Activated CD8-positive, alpha-beta memory T cell treated with anti-CD3 and anti-CD28 coated beads, Interleukin-2, amount 50 U/mL, for 4 hours (primary cell): ENCODE data around the gene DXO.
A peak's percentile ranks its signal among the peaks of the same experiment; 100 is the strongest.
"Not testable (repeated sequence)": the region's sequence is repeated elsewhere in the genome, so short reads cannot be mapped to it uniquely, and the experiment has no call there.

Source experiments
- DNase-seq: peaks from one replicate; pipeline ENCODE4 v3.0.0-alpha.2; 2020

Gene DXO

GRCh38 chr6:31954511-31954910, 17.4 kb downstream of the DXO start:
- DNase-seq: no peak

GRCh38 chr6:31952890-31953289, 19.0 kb downstream of the DXO start:
- no peak for DNase-seq

DNA sequence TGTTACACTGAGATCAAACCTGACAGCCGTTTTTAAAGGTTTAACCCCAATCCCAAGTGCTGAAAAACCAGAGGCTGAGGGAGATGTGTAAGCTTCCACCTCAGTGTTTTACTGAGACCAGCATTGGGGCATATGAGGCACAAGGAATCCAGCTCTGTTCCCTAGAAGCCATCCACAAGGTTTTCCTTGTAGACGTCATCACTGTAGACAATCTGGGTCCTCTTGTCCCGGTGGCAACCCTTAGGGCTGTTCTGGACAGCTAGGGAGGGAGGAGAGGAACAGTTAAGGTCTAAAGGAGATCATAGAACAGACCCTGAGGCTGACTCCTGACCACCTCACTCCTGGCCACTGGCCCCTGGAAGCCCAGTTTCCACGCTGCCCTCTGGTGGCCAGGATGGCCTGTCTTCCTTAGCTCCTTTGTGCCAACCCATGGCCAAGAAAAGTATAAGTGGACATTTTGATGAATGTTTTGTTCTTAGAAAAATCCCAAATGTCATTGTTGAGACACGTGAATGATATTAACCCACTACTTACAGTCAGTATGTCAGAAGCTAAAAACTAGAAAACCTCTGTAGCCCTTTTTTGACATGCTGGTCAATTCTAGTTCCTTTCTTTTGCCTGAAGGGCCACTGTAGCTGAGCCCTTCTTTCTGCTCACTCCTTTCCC, 19.7 kb downstream of the DXO start:
- no peak for DNase-seq

DNA sequence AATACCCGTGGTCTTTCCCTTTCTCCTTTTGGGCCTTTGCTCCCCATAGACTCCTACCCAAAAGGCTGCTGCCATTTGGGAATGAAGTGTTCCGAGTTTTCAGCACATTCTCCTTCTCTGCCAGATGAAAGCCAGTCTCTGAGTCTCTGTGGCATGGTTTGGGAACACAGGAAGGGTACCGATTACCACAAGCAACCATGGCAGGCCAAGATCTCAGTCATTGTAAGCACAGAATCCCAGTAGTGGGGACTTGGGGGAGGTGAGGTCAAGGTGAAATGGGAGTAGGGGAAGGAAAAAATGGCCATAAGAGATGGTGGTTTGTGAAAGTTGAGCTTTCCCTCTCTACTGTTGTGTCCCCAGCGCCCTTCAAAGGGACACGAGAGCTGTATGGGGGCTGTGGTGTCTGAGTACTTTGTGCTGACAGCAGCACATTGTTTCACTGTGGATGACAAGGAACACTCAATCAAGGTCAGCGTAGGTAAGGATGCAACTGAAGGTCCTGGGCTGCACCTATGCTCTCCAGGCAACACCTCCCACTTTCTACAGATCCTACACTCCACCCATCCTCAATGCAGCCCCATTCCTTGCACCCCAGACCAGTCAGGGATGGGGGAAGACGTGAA, 21.9 kb downstream of the DXO start:
- DNase-seq: no peak

- DNase-seq: no peak
Measured at GRCh38 chr6:31948753-31949413, 23.1 kb downstream of the DXO start.

DNA sequence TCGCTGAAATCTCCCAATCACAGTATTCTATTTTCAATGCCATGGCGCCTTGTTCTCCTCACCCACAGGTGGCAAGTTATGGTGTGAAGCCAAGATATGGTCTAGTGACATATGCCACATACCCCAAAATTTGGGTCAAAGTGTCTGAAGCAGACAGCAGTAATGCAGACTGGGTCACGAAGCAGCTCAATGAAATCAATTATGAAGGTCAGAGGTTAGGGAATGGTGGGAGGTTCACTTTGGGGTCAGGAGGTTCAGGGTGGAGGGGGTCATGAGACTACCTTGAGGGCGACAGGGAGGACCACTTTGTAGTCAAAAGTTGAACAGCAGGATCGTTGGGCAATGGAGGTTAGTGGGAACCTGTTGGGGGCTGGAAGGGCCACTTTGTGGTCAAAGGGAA, 23.6 kb downstream of the DXO start:
- no peak for DNase-seq

DNA sequence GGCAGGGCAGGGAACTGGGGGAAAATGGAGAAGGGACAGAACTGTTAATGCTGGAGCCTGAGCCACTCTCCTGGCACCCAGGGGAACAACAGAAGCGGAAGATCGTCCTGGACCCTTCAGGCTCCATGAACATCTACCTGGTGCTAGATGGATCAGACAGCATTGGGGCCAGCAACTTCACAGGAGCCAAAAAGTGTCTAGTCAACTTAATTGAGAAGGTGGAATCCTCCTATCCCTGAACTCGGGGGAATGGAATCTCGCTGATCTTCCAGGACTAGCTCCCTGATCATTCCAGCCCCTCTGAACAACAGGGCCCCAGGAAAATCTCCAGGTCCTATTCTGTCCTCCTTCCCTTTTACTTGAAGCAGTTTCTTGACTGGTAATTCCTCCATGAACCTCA, 24.1 kb downstream of the DXO start:
- DNase-seq: no peak

- no peak for DNase-seq
Measured at GRCh38 chr6:31947070-31947675, 24.8 kb downstream of the DXO start.

GRCh38 chr6:31946370-31946885, 25.5 kb downstream of the DXO start:
- no peak for DNase-seq

- no peak for DNase-seq
Measured at GRCh38 chr6:31945507-31946369, 26.2 kb downstream of the DXO start, which contains the start of gene CFB. CFB (plus strand) TSS chr6:31946095; CDS start chr6:31946222, 127 bp downstream.

DNA sequence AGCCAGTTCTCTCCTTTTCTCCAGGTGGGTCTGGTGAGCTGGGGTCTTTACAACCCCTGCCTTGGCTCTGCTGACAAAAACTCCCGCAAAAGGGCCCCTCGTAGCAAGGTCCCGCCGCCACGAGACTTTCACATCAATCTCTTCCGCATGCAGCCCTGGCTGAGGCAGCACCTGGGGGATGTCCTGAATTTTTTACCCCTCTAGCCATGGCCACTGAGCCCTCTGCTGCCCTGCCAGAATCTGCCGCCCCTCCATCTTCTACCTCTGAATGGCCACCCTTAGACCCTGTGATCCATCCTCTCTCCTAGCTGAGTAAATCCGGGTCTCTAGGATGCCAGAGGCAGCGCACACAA, 26.8 kb downstream of the DXO start:
- no peak for DNase-seq

DNA sequence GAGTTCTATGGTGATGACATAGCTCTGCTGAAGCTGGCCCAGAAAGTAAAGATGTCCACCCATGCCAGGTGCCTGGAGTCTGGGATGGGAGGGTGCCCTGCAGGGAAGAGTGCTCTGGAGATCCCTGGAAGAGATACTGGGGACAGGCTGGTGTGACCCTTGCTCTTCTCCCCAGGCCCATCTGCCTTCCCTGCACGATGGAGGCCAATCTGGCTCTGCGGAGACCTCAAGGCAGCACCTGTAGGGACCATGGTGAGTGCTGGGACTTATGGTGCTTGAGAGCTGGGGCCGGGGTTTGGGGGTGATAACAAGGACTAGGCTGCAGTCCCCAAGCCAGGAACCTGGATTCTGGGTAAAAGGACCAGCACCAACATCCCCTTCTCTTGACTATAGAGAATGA, 28.2 kb downstream of the DXO start:
- no peak for DNase-seq

- no peak for DNase-seq
Measured at GRCh38 chr6:31940256-31940664, 31.7 kb downstream of the DXO start.

DNA sequence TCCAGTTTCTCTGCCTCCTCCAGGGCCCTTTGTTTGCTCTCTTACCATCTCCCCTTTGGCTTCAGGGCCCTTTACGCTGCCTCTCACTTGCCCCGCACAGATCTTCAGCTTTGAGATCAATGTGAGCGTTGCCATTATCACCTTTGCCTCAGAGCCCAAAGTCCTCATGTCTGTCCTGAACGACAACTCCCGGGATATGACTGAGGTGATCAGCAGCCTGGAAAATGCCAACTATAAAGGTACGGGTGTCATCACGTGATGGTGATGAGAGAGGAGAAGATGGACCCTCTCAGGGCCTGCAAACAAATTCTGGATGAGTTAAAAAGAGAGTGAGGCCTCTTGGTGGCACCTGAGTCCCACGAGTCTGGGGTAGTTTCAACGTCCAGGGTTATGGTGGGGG, 36.1 kb downstream of the DXO start:
- no peak for DNase-seq

DNA sequence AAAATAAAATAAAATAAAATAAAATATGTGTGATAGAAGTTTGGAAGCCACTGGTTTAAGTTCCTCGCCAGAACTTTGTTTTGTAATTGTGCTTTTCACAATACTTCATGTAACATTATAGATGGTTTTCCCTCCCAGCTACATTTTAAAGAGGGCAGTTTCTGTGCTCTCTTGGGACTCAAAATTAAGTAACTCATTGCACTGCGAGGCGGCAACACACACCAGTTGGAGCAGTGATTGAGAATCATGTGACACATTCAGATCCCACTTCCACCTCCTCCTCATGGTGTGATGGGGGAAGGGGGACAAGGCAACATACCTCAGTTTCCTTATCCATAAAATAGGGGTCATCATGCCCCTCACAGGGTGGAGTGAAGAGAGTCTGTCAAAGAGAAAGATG, 36.9 kb downstream of the DXO start:
- DNase-seq: no peak

DNA sequence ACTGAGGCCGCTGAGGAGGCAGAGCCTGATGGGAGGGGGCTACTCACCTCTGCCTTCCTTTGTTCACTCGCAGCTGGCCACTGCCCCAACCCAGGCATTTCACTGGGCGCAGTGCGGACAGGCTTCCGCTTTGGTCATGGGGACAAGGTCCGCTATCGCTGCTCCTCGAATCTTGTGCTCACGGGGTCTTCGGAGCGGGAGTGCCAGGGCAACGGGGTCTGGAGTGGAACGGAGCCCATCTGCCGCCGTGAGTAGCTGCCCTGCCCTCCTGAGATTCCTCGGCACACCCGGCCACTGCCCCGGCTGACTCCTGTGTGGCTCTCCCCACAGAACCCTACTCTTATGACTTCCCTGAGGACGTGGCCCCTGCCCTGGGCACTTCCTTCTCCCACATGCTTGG, 38.4 kb downstream of the DXO start:
- no peak for DNase-seq

DNA sequence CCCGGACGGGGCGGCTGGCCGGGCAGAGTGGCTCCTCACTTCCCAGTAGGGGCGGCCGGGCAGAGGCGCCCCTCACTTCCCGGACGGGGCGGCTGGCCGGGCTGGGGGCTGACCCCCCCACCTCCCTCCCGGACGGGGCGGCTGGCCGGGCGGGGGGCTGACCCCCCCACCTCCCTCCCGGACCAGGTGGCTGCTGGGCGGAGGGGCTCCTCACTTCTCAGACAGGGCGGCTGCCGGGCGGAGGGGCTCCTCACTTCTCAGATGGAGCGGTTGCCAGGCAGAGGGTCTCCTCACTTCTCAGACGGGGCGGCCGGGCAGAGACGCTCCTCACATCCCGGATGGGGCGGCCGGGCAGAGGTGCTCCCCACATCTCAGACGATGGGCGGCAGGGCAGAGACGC, 39.8 kb downstream of the DXO start:
- not testable (repeated sequence) for DNase-seq

DNA sequence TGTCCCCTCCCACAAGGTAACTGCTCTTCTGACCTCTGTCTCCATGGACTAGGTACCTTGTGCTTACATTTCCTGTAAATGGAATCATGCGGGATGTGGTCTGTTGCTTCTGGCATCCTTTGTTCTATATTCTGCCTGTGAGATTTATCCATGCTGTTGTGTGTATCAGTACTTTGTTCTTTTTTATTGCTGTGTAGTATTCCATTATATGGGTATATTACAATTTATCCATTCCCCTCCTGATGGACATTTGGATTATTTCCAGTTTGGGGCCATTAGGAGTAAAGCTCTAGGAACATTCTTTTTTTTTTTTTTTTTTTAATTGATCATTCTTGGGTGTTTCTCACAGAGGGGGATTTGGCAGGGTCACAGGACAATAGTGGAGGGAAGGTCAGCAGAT, 41.0 kb downstream of the DXO start:
- DNase-seq: no peak

DNA sequence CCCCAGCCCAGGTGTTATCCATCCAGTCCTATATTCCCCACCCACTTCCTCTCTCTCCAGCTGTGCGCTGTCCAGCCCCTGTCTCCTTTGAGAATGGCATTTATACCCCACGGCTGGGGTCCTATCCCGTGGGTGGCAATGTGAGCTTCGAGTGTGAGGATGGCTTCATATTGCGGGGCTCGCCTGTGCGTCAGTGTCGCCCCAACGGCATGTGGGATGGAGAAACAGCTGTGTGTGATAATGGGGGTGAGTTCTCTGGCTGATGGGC, 43.3 kb downstream of the DXO start:
- DNase-seq: no peak

DNA sequence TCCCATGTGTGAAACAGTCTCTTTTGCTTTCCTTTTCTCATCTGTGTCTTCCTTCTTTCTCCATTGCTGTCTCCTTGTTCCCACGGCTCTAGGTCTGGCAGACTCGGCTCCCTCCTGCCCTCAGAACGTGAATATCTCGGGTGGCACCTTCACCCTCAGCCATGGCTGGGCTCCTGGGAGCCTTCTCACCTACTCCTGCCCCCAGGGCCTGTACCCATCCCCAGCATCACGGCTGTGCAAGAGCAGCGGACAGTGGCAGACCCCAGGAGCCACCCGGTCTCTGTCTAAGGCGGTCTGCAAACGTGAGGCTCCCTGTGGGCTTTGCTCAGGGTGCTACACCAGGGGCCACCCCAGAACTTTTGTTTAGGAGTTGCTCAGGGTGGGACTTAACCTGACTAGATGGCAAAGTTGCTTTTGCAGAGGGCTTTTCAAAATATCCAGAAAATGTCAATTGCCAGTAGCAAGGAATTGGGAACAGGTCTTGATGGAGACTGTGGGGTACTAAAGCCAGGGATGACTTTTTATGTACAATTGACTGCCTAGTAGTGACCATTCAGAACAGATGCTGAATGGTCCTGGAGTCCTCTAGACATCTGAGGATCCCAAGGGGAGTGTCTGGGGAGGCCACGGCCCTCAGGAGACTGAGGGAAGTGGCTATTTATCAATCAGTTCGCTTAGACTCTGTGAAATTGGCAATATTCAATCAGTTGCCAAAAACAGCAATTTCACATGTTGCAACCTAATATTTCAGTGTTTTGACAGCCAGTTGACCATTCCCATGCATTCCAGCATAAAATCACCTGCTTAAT, 43.9 kb downstream of the DXO start:
- DNase-seq: no peak

DNA sequence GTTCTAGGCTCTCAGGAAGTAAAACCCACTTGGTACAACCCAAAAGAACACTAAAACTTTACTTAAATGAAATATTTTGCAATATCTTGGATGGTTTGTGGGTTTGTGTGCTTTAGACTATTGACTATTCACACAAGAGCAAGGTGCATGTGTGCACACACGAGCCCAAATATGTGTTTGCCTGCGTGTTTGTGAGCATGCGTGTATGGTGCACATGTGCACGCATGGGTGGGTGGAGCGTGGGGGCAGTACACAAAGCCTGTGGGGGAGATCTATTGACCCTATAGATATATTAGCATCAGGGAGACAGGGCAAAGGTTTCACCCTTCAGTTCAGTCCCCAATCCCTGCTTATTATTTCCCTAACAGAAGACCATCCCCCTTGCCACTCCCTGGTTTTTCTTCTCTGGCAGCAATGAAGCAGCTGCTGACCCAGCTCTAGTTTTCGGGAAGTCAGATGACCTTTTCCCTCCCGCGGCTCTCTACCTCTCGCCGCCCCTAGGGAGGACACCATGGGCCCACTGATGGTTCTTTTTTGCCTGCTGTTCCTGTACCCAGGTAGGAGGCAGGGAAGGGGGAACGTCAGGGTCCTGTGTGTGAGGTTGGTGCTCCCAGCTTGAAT, 44.6 kb downstream of the DXO start, which contains the start of gene C2:
TSS of gene C2 (plus strand) at position 476 of the 621 bp plus-strand sequence. CDS start at position 512, 36 bp downstream.
- DNase-seq: no peak

DNA sequence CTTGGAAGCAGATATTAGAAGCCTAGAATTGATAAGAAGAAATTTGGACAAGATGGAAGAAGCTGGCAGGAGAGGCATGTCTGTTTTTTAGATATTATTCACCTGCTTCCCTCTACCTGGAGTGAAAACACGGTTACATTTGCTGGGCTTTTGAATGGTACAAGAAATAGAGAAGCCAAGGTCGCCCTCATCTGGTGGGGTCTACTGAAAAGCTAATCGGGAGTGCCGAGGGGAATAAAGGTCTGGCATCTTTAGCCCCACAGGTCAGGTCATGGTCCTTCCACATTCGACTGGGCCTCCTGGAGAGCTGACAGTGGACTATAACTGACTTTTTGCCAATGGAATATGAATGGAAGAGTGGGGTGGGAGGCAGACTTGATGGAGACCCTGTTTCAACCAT, 49.0 kb downstream of the DXO start:
- peak; percentile 28 for DNase-seq
